Adrenal gland (tissue), 12 donors: ENCODE results near the gene PRKAR1B. TPM values are rescaled to one million over a fixed set of nuclear protein-coding genes. Genes with fewer than 3 reads are reported as not detected.

ENCODE experiments used
- DNase-seq, 7 donors: peaks; one replicate each; pipeline ENCODE4 v3.0.0-alpha.2; 2019 to 2020
- H3K27ac ChIP-seq, 5 donors: fragments of 200-600 bp; sonication (generic) in 4 of 5; 1 replicate in 3 of 5; 2 replicates in 2 of 5; pipeline versions ENCODE4 v1.5.1 to v1.8.0; 2016 to 2020; ENCODE audit warnings: mild to moderate bottlenecking in 1 of 5
- H3K27me3 ChIP-seq: fragments of 200-600 bp; 2 replicates; pipeline ENCODE4 v1.8.0; 2021
- H3K36me3 ChIP-seq, 2 donors: fragments of 200-600 bp; replicated peaks in 1 of 2; 1 replicate in 1 of 2; 2 replicates in 1 of 2; pipeline versions ENCODE4 v1.5.1 to v1.8.0; 2018 to 2022
- H3K4me1 ChIP-seq, 2 donors: fragments of 200-600 bp; replicated peaks in 1 of 2; 1 replicate in 1 of 2; 2 replicates in 1 of 2; pipeline versions ENCODE4 v1.5.1 to v1.8.0; 2018 to 2021
- H3K4me3 ChIP-seq, 4 donors: fragments of 200-600 bp; sonication (generic) in 3 of 4; one replicate each; pipeline ENCODE4 v1.5.1; 2016 to 2018
- H3K9me3 ChIP-seq, 3 donors: fragments of 200-600 bp; sonication (generic) in 1 of 3; replicated peaks in 1 of 3; 1 replicate in 2 of 3; 2 replicates in 1 of 3; pipeline versions ENCODE4 v1.5.1 to v1.8.0; 2016 to 2021
- CTCF ChIP-seq, 6 experiments: fragments of 450-650 bp in 4 of 6; fragments of 200-600 bp in 2 of 6; sonication (generic) in 1 of 6; IDR thresholded peaks; 1 replicate in 5 of 6; 2 replicates in 1 of 6; pipeline versions ENCODE4 v1.5.1 to v1.8.0; 2016 to 2021; ENCODE audit warnings: antibody characterized with exemption in 6 of 6, mild to moderate bottlenecking in 2 of 6, moderate library complexity in 1 of 6
- POLR2A ChIP-seq, 2 donors: fragments of 450-650 bp; IDR thresholded peaks; one replicate each; pipeline ENCODE4 v1.6.1; 2017; ENCODE audit warnings: antibody characterized with exemption in 2 of 2, mild to moderate bottlenecking in 2 of 2, moderate library complexity in 1 of 2
- WGBS, 4 donors: extraction: QIAGEN DNeasy Blood & Tissue Kit in 2 of 4; methylation state at CpG; one replicate each; pipeline versions ENCODE4 v1.1.5 to v1.1.7; 2013 to 2017; 5-methylcytosine and 5-hydroxymethylcytosine counted together
- intact Hi-C, 2 donors: fragments of 100-400 bp; cut with DNase I; formaldehyde crosslinking; loops; one replicate each; pipeline versions ENCODE4 v1.14.1 to v1.15.0; 2022 to 2023
- polyA plus RNA-seq, 3 donors: library from polyadenylated mRNA; stranded (reverse); fragments of 200-250 nt in 2 of 3; fragments of 350-450 nt in 1 of 3; fragmentation: Illumina TruSeq in 1 of 3; extraction: RNeasy Lipid Tissue Mini Kit (QIAGEN cat#74804) in 1 of 3; gene quantifications; one replicate each; pipeline ENCODE4 v1.2.3, GENCODE V29; 2013 to 2014
- total RNA-seq, 9 donors: library from RNA; depleted of rRNA in 4 of 9; stranded (reverse); fragments of >200 nt in 4 of 9; fragments of 120-200 nt in 1 of 9; fragmentation: NEBNext Ultra II Directional in 1 of 9; extraction: Animal tissue kit (Norgen Biotek cat#: 25700) in 1 of 9; gene quantifications; one replicate each; pipeline versions ENCODE4 v1.1.0 to v1.2.4, GENCODE V29; 2013 to 2023
- donor health status: healthy with polysubstance abuse.
- donor health status: Bipolar disorder and iron deficiency.
- donor health status: DM: yes; HTN: yes; CAD: no.
- donor health status: DM: no; HTN: no; CAD: no.
- donor health status: DM: no; HTN: no; CAD: no.
- donor health status: DM: yes; HTN: yes; CAD: no.

PRKAR1B gene
- total and polyA plus RNA-seq, 12 donors: 5.2 to 21.5 (median 11.7) TPM

- no peak for DNase-seq
- intact Hi-C loops: no loop called here
- no peaks in the 10 kb centered on the region for H3K27me3 ChIP-seq
- no peak overlapping the region for H3K4me3 ChIP-seq
- no peaks in the 10 kb centered on the region for H3K9me3 ChIP-seq
- no peaks in the 10 kb centered on the region for H3K4me1 ChIP-seq
- H3K27ac ChIP-seq: no peak overlapping the region
- H3K36me3 ChIP-seq: no peaks in the 10 kb centered on the region
- WGBS, 4 donors: 88 to 97% (median 94%) methylated on average over 13 to 22 of the region's 22 CpGs
- TF ChIP-seq POLR2A (IDR thresholded peaks at IDR 0.05): no peak
- TF ChIP-seq CTCF (IDR thresholded peaks at IDR 0.05): no peak
Observed at GRCh38 chr7:577278-577665, 149.8 kb downstream of the PRKAR1B start.

- 93 to 94% (median 94%) methylated on average over 34 to 37 of the region's 37 CpGs for WGBS, 4 donors
Observed at GRCh38 chr7:576524-577277, 150.4 kb downstream of the PRKAR1B start.

GRCh38 chr7:575425-576366 is 151.4 kb downstream of the PRKAR1B start:
- no peaks in the 10 kb centered on the region for H3K27me3 ChIP-seq
- H3K9me3 ChIP-seq: no peaks in the 10 kb centered on the region
- DNase-seq: no peak
- no peak for TF ChIP-seq POLR2A (IDR thresholded peaks at IDR 0.05)
- TF ChIP-seq CTCF (IDR thresholded peaks at IDR 0.05): no peak
- no peak overlapping the region for H3K27ac ChIP-seq
- 90 to 93% (median 91%) methylated on average over 32 to 33 of the region's 33 CpGs for WGBS, 4 donors
- no peaks in the 10 kb centered on the region for H3K36me3 ChIP-seq
- H3K4me1 ChIP-seq: no peaks in the 10 kb centered on the region
- no peak overlapping the region for H3K4me3 ChIP-seq
- intact Hi-C loops: no loop called here

More at GRCh38 chr7:576524-577277, 150.4 kb downstream of the PRKAR1B start:
- DNase-seq: no peak
- H3K27me3 ChIP-seq: no peaks in the 10 kb centered on the region
- no peak overlapping the region for H3K4me3 ChIP-seq
- H3K27ac ChIP-seq: no peak overlapping the region
- H3K4me1 ChIP-seq: no peaks in the 10 kb centered on the region
- no peak for TF ChIP-seq CTCF (IDR thresholded peaks at IDR 0.05)
- no peak for TF ChIP-seq POLR2A (IDR thresholded peaks at IDR 0.05)
- intact Hi-C loops: no loop called here
- H3K36me3 ChIP-seq: no peaks in the 10 kb centered on the region
- no peaks in the 10 kb centered on the region for H3K9me3 ChIP-seq

- H3K36me3 ChIP-seq: no peaks in the 10 kb centered on the region
- H3K9me3 ChIP-seq: no peaks in the 10 kb centered on the region
- DNase-seq: no peak
- no peaks in the 10 kb centered on the region for H3K4me1 ChIP-seq
- no peaks in the 10 kb centered on the region for H3K27me3 ChIP-seq
- 90 to 98% (median 95%) methylated on average over 19 to 23 of the region's 23 CpGs for WGBS, 4 donors
- H3K27ac ChIP-seq: no peak overlapping the region
- TF ChIP-seq CTCF (IDR thresholded peaks at IDR 0.05) (no peak), POLR2A (IDR thresholded peaks at IDR 0.05) (no peak)
- H3K4me3 ChIP-seq: no peak overlapping the region
- intact Hi-C loops: no loop called here
Observed at GRCh38 chr7:574661-575395, 152.3 kb downstream of the PRKAR1B start.
